HEK293 (cell line): Measurements from ENCODE around the gene SMOC1.

Experiments used
- CTCF ChIA-PET: fragments of 350-600 bp; formaldehyde crosslinking; extraction: SDS; loops from one replicate; lab custom pipeline; 2021; ENCODE audit warnings: antibody characterized with exemption; lab: Yijun Ruan, JAX
- POLR2A ChIA-PET: fragments of 300-600 bp; formaldehyde crosslinking; extraction: SDS; loops from one replicate; lab custom pipeline; 2020; ENCODE audit warnings: antibody characterized with exemption, inconsistent platforms; lab: Yijun Ruan, JAX
- H3K27ac ChIP-seq: fragments of 200-500 bp; sonication (Bioruptor generic); 2 replicates; pipeline ENCODE4 v1.5.1; 2014; ENCODE audit warnings: low read depth, low read length, control low read depth, inconsistent platforms; ENCODE audit errors: extremely low read depth
- H3K36me3 ChIP-seq, 2 experiments: fragments of 200-500 bp in 1 of 2; sonication (Bioruptor generic) in 1 of 2; 1 replicate in 1 of 2; 2 replicates in 1 of 2; pipeline ENCODE4 v1.5.1; 2014 to 2017; ENCODE audit warnings: inconsistent platforms in 2 of 2, low read length in 2 of 2; ENCODE audit not compliant: control insufficient read depth in 2 of 2, insufficient read depth in 1 of 2
- H3K4me1 ChIP-seq: fragments of 200-500 bp; sonication (Bioruptor generic); 2 replicates; pipeline ENCODE4 v1.5.1; 2014; ENCODE audit warnings: mild to moderate bottlenecking, low read length, inconsistent platforms; ENCODE audit not compliant: control insufficient read depth, insufficient read depth
- H3K4me3 ChIP-seq: 2 replicates; pipeline ENCODE4 v1.5.1; 2011; ENCODE audit warnings: low read depth, mild to moderate bottlenecking, control low read depth, low read length, moderate library complexity
- H3K9me3 ChIP-seq: fragments of 200-500 bp; sonication (Bioruptor generic); 2 replicates; pipeline ENCODE4 v1.5.1; 2014; ENCODE audit warnings: low read depth, low read length, inconsistent platforms; ENCODE audit not compliant: control insufficient read depth, insufficient read depth
- GLIS1 ChIP-seq: fragments of 450-650 bp; formaldehyde crosslinking; IDR thresholded peaks from 2 replicates; pipeline ENCODE4 v1.5.1; 2016; ENCODE audit warnings: missing biosample characterization, missing genetic modification characterization
- HOXA7 ChIP-seq: sonication (generic); formaldehyde crosslinking; IDR thresholded peaks from 2 replicates; pipeline ENCODE4 v1.8.1; 2022; ENCODE audit warnings: missing genetic modification reagents, borderline replicate concordance
- KLF16 ChIP-seq: fragments of 450-650 bp; formaldehyde crosslinking; IDR thresholded peaks from 2 replicates; pipeline ENCODE4 v1.5.1; 2017; ENCODE audit warnings: missing biosample characterization, missing genetic modification characterization
- PRDM2 ChIP-seq: fragments of 450-650 bp; formaldehyde crosslinking; IDR thresholded peaks from 2 replicates; pipeline ENCODE4 v1.5.1; 2016; ENCODE audit warnings: missing biosample characterization, missing genetic modification characterization, borderline replicate concordance
- TRIM28 ChIP-seq: IDR thresholded peaks from 2 replicates; pipeline ENCODE4 v1.6.1; 2011; ENCODE audit warnings: low read length, control low read depth, borderline replicate concordance
- ZBTB1 ChIP-seq: fragments of 450-650 bp; formaldehyde crosslinking; IDR thresholded peaks from 2 replicates; pipeline ENCODE4 v1.5.1; 2016; ENCODE audit warnings: missing biosample characterization, missing genetic modification characterization
- ZFP3 ChIP-seq: fragments of 450-650 bp; formaldehyde crosslinking; IDR thresholded peaks from 2 replicates; pipeline ENCODE4 v1.5.1; 2016; ENCODE audit warnings: low read depth, missing biosample characterization, missing genetic modification characterization
- ZFP69B ChIP-seq: fragments of 450-650 bp; formaldehyde crosslinking; IDR thresholded peaks from 2 replicates; pipeline ENCODE4 v1.5.1; 2016; ENCODE audit warnings: missing biosample characterization, missing genetic modification characterization
- ZNF18 ChIP-seq: fragments of 450-650 bp; formaldehyde crosslinking; IDR thresholded peaks from 2 replicates; pipeline ENCODE4 v1.5.1; 2016; ENCODE audit warnings: missing biosample characterization, missing genetic modification characterization
- ZNF366 ChIP-seq: fragments of 450-650 bp; formaldehyde crosslinking; conservative IDR thresholded peaks from 2 replicates; pipeline ENCODE4 v1.5.1; 2016; ENCODE audit warnings: missing biosample characterization, missing genetic modification characterization
- ZNF521 ChIP-seq: fragments of 450-650 bp; formaldehyde crosslinking; IDR thresholded peaks from 2 replicates; pipeline ENCODE4 v1.5.1; 2017; ENCODE audit warnings: missing biosample characterization, mild to moderate bottlenecking, missing genetic modification characterization
- ZNF561 ChIP-seq: fragments of 450-650 bp; IDR thresholded peaks from 2 replicates; pipeline ENCODE4 v1.5.1; 2018; ENCODE audit warnings: missing biosample characterization, missing genetic modification characterization, borderline replicate concordance
- ZNF580 ChIP-seq: fragments of 450-650 bp; formaldehyde crosslinking; IDR thresholded peaks from 2 replicates; pipeline ENCODE4 v1.5.1; 2016; ENCODE audit warnings: missing biosample characterization, missing genetic modification characterization
- ZNF585B ChIP-seq: fragments of 450-650 bp; formaldehyde crosslinking; IDR thresholded peaks from 2 replicates; pipeline ENCODE4 v1.5.1; 2016; ENCODE audit warnings: missing biosample characterization, missing genetic modification characterization
- ZNF670 ChIP-seq: fragments of 450-650 bp; formaldehyde crosslinking; IDR thresholded peaks from 2 replicates; pipeline ENCODE4 v1.5.1; 2016; ENCODE audit warnings: missing biosample characterization, missing genetic modification characterization, low read depth
- ZNF791 ChIP-seq: fragments of 450-650 bp; formaldehyde crosslinking; IDR thresholded peaks from 2 replicates; pipeline ENCODE4 v1.5.1; 2016; ENCODE audit warnings: missing biosample characterization, missing genetic modification characterization
- ZNF792 ChIP-seq: fragments of 450-650 bp; formaldehyde crosslinking; IDR thresholded peaks from 2 replicates; pipeline ENCODE4 v1.5.1; 2016; ENCODE audit warnings: missing biosample characterization, missing genetic modification characterization
- ZSCAN18 ChIP-seq: fragments of 450-650 bp; formaldehyde crosslinking; IDR thresholded peaks from 2 replicates; pipeline ENCODE4 v1.5.1; 2016; ENCODE audit warnings: missing biosample characterization, missing genetic modification characterization
- TF ChIP-seq, protein P1 (sequence below): fragments of 450-650 bp; formaldehyde crosslinking; IDR thresholded peaks from 2 replicates; pipeline ENCODE4 v1.5.1; 2017; ENCODE audit warnings: missing biosample characterization, missing genetic modification characterization
- TF ChIP-seq, protein P2 (sequence below): fragments of 450-650 bp; formaldehyde crosslinking; IDR thresholded peaks from 2 replicates; pipeline ENCODE4 v1.5.1; 2016; ENCODE audit warnings: missing biosample characterization, missing genetic modification characterization
- TF ChIP-seq, protein P3 (sequence below): fragments of 450-650 bp; formaldehyde crosslinking; IDR thresholded peaks from 2 replicates; pipeline ENCODE4; 2016; ENCODE audit warnings: missing biosample characterization, missing genetic modification characterization

SMOC1 gene

DNA sequence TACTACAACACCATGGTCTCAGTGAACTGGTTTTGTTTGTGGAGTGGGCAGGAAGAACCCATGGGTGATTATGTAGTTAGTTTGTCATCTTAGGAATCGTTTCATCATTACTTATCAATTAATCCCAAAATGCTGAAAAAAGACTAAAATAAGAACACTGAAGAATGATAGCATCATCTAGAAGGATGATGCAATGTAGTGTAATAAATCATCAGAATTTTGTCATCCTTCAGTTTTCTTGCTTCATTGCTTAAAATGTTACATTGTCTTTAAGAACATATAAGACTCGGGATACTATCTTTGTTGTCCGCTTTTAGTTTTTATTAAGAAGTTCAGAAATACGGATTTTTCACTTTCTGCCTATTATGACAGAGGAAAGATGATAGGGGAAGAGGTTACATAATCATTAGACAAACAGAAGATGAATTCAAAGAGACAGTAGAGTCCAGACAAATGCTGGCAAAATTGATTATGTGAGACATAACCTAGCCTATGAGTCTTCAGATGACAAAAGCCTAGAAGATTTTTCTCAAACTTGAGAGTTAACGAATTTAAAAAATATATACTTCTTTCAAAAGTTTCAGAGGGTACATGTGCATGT lies 10.8 kb upstream of the SMOC1 start:
- no peaks in the 10 kb centered on the region for H3K36me3 ChIP-seq
- ChIA-PET CTCF (no interaction called here), POLR2A (no interaction called here)
- H3K4me3 ChIP-seq: no peak overlapping the region
- no peak overlapping the region for H3K27ac ChIP-seq
- TF ChIP-seq ZNF521 (tag by site-specific recombination) (no peak), HOXA7 (CRISPR knock-in tag) (no peak), ZNF366 (no peak), ZFP69B (tag by site-specific recombination) (no peak), GLIS1 (no peak)
- TF ChIP-seq, protein P1, sequence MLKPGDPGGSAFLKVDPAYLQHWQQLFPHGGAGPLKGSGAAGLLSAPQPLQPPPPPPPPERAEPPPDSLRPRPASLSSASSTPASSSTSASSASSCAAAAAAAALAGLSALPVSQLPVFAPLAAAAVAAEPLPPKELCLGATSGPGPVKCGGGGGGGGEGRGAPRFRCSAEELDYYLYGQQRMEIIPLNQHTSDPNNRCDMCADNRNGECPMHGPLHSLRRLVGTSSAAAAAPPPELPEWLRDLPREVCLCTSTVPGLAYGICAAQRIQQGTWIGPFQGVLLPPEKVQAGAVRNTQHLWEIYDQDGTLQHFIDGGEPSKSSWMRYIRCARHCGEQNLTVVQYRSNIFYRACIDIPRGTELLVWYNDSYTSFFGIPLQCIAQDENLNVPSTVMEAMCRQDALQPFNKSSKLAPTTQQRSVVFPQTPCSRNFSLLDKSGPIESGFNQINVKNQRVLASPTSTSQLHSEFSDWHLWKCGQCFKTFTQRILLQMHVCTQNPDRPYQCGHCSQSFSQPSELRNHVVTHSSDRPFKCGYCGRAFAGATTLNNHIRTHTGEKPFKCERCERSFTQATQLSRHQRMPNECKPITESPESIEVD (tag by site-specific recombination): no peak
- TF ChIP-seq, all 188 proteins: peak for 0
- H3K4me1 ChIP-seq: no peaks in the 10 kb centered on the region
- no peaks in the 10 kb centered on the region for H3K9me3 ChIP-seq

DNA sequence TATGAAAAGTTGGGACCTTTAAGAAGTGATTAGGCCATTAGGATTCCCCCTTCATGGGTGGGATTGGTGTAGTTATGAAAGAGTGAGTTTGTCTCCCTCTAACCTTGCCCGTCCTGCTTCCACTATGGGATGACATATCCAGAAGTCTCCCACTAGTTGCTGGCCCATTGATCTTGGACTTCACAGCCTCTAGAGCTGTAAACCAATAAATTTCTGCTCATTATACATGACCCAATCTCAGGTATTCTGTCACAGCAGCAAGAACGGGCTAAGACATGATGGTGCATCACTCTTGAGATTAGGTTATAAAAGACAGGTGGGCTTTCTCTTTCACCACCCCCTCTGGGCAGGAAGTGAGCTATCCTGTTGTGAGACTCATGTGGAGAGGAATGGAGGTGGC lies 8.6 kb upstream of the SMOC1 start:
- ChIA-PET POLR2A (no interaction called here), CTCF (interaction anchor here (1.2 to 2.5 kb wide), 3 partner anchors 9 to 157 kb away, joined by 3 to 14 read pairs (median 4); partner anchors contain the start of gene SMOC1)
- TF ChIP-seq PRDM2 (no peak), ZNF18 (tag by site-specific recombination) (no peak), ZFP3 (tag by site-specific recombination) (no peak), ZNF670 (tag by site-specific recombination) (no peak), ZNF792 (no peak), KLF16 (no peak), TRIM28 (no peak), ZNF580 (tag by site-specific recombination) (no peak), ZNF791 (tag by site-specific recombination) (no peak), ZNF585B (tag by site-specific recombination) (no peak), ZNF561 (tag by site-specific recombination) (no peak), ZSCAN18 (tag by site-specific recombination) (no peak), ZBTB1 (no peak)
- TF ChIP-seq, protein P2, sequence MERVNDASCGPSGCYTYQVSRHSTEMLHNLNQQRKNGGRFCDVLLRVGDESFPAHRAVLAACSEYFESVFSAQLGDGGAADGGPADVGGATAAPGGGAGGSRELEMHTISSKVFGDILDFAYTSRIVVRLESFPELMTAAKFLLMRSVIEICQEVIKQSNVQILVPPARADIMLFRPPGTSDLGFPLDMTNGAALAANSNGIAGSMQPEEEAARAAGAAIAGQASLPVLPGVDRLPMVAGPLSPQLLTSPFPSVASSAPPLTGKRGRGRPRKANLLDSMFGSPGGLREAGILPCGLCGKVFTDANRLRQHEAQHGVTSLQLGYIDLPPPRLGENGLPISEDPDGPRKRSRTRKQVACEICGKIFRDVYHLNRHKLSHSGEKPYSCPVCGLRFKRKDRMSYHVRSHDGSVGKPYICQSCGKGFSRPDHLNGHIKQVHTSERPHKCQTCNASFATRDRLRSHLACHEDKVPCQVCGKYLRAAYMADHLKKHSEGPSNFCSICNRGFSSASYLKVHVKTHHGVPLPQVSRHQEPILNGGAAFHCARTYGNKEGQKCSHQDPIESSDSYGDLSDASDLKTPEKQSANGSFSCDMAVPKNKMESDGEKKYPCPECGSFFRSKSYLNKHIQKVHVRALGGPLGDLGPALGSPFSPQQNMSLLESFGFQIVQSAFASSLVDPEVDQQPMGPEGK (tag by site-specific recombination): no peak
- TF ChIP-seq, protein P3, sequence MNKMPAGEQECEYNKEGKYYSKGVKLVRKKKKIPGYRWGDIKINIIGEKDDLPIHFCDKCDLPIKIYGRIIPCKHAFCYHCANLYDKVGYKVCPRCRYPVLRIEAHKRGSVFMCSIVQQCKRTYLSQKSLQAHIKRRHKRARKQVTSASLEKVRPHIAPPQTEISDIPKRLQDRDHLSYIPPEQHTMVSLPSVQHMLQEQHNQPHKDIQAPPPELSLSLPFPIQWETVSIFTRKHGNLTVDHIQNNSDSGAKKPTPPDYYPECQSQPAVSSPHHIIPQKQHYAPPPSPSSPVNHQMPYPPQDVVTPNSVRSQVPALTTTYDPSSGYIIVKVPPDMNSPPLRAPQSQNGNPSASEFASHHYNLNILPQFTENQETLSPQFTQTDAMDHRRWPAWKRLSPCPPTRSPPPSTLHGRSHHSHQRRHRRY (tag by site-specific recombination): no peak

More for the DNA sequence above, 8.6 kb upstream of the SMOC1 start:
- H3K9me3 ChIP-seq: no peaks in the 10 kb centered on the region
- H3K4me3 ChIP-seq: no peak overlapping the region
- no peak overlapping the region for H3K27ac ChIP-seq
- no peaks in the 10 kb centered on the region for H3K36me3 ChIP-seq
- H3K4me1 ChIP-seq: no peaks in the 10 kb centered on the region
